ENCODE data around the gene SKAP1. TPM values are rescaled to one million over a fixed set of nuclear protein-coding genes. Genes with fewer than 3 reads are reported as not detected.

Gene SKAP1
- total RNA-seq, 6 donors from 2014 or later: 1.9 to 5.3 (median 3.9) TPM

DNA sequence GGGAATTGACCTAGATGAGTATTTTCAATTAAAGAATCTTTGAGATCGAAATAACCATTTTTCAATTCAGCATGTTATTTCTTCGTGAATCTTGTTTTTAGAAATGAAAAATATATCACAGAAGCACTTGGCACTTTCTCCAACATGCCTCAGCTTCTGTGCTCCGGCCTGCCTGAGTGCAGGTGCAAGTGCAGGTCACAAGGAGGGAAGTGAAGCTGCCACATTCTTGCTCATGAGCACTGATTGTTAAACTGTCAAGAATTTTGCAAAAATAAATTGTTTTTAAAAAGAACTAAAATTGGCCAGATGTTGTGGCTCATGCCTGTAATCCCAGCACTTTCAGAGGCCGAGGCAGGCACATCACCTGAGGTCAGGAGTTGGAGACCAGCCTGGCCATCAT is 38.3 kb upstream of the SKAP1 start:
- Histone ChIP-seq H3K27me3 (peaks cover 0 to 8% (median 0%) of the 10 kb centered on the region in 4 donors), H3K4me3 (no peak overlapping the region), H3K9me3 (no peaks in the 10 kb centered on the region), H3K36me3 (no peaks in the 10 kb centered on the region), H3K4me1 (no peaks in the 10 kb centered on the region), H3K27ac (no peak overlapping the region)
- 71 to 90% methylated on average over 4 of the region's 4 CpGs for WGBS, 2 donors
- ATAC-seq (ENCODE audit: low FRiP score in 2 of 2) (no peak), DNase-seq (no peak)
- TF ChIP-seq POLR2AphosphoS5 (IDR thresholded peaks at IDR 0.05) (no peak), EP300 (IDR thresholded peaks at IDR 0.05) (no peak)

DNA sequence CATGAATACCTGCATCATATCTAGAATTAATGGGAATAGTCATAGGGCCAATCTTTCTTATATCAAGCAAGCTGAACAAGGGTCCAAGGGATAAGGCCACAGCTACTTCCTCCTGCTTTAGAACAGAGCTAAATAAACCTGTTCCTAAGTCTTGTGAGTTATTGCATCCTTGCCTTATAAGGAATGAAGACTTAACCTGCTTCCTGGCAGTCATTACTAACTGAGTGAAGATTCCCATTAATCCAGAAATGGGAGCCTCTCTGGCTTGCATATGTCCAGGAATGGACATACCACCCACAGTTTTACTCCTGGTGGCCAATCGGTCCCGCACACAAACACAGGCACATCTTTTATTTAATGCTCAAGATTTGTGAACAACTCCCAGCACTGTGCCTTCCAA is 35.9 kb upstream of the SKAP1 start:
- ATAC-seq (ENCODE audit: low FRiP score in 2 of 2) (no peak), DNase-seq (no peak)
- TF ChIP-seq, protein P1, sequence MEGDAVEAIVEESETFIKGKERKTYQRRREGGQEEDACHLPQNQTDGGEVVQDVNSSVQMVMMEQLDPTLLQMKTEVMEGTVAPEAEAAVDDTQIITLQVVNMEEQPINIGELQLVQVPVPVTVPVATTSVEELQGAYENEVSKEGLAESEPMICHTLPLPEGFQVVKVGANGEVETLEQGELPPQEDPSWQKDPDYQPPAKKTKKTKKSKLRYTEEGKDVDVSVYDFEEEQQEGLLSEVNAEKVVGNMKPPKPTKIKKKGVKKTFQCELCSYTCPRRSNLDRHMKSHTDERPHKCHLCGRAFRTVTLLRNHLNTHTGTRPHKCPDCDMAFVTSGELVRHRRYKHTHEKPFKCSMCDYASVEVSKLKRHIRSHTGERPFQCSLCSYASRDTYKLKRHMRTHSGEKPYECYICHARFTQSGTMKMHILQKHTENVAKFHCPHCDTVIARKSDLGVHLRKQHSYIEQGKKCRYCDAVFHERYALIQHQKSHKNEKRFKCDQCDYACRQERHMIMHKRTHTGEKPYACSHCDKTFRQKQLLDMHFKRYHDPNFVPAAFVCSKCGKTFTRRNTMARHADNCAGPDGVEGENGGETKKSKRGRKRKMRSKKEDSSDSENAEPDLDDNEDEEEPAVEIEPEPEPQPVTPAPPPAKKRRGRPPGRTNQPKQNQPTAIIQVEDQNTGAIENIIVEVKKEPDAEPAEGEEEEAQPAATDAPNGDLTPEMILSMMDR (IDR thresholded peaks at IDR 0.05): no peak
- TF ChIP-seq EP300 (IDR thresholded peaks at IDR 0.05): no peak
- TF ChIP-seq POLR2AphosphoS5 (IDR thresholded peaks at IDR 0.05): no peak
- TF ChIP-seq POLR2A (IDR thresholded peaks at IDR 0.05): no peak
- Histone ChIP-seq H3K27ac (no peak overlapping the region), H3K4me3 (no peak overlapping the region), H3K4me1 (no peaks in the 10 kb centered on the region), H3K27me3 (peaks cover 0 to 8% (median 0%) of the 10 kb centered on the region in 4 donors), H3K9me3 (no peaks in the 10 kb centered on the region), H3K36me3 (no peaks in the 10 kb centered on the region)
- WGBS, 2 donors: 92 to 100% methylated on average over 2 of the region's 2 CpGs

DNA sequence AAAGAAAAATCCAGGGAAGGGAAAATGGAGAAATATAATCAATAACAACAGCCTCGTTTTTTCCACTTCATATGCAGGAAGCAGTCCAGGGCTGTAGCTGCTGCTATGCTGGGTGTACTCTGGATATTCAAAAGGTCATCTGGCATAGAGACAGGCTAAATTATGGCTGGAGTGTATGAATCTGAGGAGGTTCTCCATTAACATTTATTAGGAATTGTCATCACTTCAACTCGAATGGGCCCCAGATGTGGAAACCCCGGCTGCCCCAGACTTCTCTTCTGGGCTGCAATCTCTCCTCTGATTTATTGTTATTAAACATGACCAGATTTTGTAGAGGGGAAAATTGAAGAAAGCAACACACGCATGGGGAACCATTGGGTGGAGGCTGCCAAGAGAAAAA is 33.5 kb upstream of the SKAP1 start:
- TF ChIP-seq POLR2AphosphoS5 (IDR thresholded peaks at IDR 0.05): no peak
- TF ChIP-seq, protein P1 (IDR thresholded peaks at IDR 0.05): no peak
- no peak for TF ChIP-seq POLR2A (IDR thresholded peaks at IDR 0.05)
- no peak for TF ChIP-seq EP300 (IDR thresholded peaks at IDR 0.05)
- Histone ChIP-seq H3K4me3 (no peak overlapping the region), H3K36me3 (no peaks in the 10 kb centered on the region), H3K27ac (no peak overlapping the region), H3K27me3 (peaks cover 0 to 4% (median 0%) of the 10 kb centered on the region in 4 donors), H3K9me3 (no peaks in the 10 kb centered on the region), H3K4me1 (no peaks in the 10 kb centered on the region)
- DNase-seq: no peak
- 46 to 65% methylated on average over 4 of the region's 4 CpGs for WGBS, 2 donors
- no peak for ATAC-seq (ENCODE audit: low FRiP score in 2 of 2)

DNA sequence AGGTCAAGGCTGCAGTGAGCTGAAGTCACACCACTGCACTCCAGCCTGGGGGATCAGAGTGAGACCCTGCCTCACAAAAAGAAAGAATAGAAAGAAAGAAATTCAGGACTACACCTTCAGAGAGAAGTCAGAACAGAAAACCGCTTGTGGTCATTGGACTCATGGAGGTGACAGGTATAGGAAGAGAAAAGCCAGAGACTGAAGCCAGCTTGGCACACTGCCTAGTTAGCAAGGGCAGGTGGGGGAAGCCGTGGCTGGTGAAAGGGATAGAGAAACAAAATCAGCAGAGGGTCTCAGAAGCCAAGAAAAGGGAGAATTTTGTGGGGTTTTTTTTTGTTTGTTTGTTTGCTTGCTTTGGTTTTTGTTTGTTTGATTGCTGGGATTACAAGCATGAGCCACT is 32.9 kb upstream of the SKAP1 start:
- peaks cover 0 to 4% (median 0%) of the 10 kb centered on the region in 4 donors for H3K27me3 ChIP-seq
- no peak for DNase-seq
- no peak overlapping the region for H3K4me3 ChIP-seq
- no peaks in the 10 kb centered on the region for H3K9me3 ChIP-seq
- no peaks in the 10 kb centered on the region for H3K36me3 ChIP-seq
- TF ChIP-seq EP300 (IDR thresholded peaks at IDR 0.05): no peak
- TF ChIP-seq POLR2AphosphoS5 (IDR thresholded peaks at IDR 0.05): no peak
- no peak for TF ChIP-seq POLR2A (IDR thresholded peaks at IDR 0.05)
- TF ChIP-seq, protein P1 (IDR thresholded peaks at IDR 0.05): no peak
- WGBS, 2 donors: 60 to 68% methylated on average over 2 of the region's 2 CpGs
- H3K4me1 ChIP-seq: no peaks in the 10 kb centered on the region
- H3K27ac ChIP-seq: no peak overlapping the region
- ATAC-seq (ENCODE audit: low FRiP score in 2 of 2): no peak

DNA sequence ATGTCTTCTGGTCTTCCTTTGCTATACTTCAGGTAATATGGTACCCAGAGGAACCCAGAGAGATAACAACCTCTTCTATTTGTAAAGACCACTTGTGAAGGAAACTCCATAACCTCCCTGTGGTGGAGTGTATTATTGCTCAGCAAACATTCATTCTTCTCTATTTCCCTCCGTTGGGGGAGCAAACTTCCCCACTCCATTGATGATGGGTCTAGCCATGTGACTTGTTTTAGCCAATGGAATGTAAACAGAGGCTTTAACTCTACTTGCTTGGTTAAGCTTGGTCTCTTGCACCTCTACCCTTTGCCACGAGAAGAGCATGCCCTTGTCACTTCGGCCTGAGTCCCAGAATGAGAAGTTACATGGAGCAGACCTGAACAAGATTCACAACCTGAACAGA is 30.0 kb upstream of the SKAP1 start:
- no peak overlapping the region for H3K4me3 ChIP-seq
- no peak for DNase-seq
- TF ChIP-seq POLR2A (IDR thresholded peaks at IDR 0.05): no peak
- TF ChIP-seq POLR2AphosphoS5 (IDR thresholded peaks at IDR 0.05): no peak
- no peak for TF ChIP-seq EP300 (IDR thresholded peaks at IDR 0.05)
- TF ChIP-seq, protein P1 (IDR thresholded peaks at IDR 0.05): no peak
- no peak for ATAC-seq (ENCODE audit: low FRiP score in 2 of 2)
- H3K4me1 ChIP-seq: peaks cover 0 to 9% (median 6%) of the 10 kb centered on the region in 4 donors
- H3K9me3 ChIP-seq: peaks cover 0 to 4% (median under 1%) of the 10 kb centered on the region in 4 donors
- H3K27ac ChIP-seq: no peak overlapping the region
- 63 to 67% methylated on average over 3 of the region's 3 CpGs for WGBS, 2 donors
- peaks cover 0 to 2% (median 0%) of the 10 kb centered on the region in 4 donors for H3K27me3 ChIP-seq
- H3K36me3 ChIP-seq: no peaks in the 10 kb centered on the region

Measured in upper lobe of left lung (tissue), 6 donors.